K562 (cell line): ENCODE data around the gene PPP1R14B. TPM values are rescaled to one million over a fixed set of nuclear protein-coding genes. Genes with fewer than 3 reads are reported as not detected.

Source experiments
- CBX3 ChIP-seq, 2 experiments: IDR thresholded peaks; 1 replicate in 1 of 2; 2 replicates in 1 of 2; pipeline ENCODE4 v1.6.1; 2012; ENCODE audit warnings: inconsistent platforms in 2 of 2, low read length in 2 of 2, borderline replicate concordance in 1 of 2, control low read depth in 1 of 2
- HDAC2 ChIP-seq: fragments of 450-650 bp; IDR thresholded peaks from 2 replicates; pipeline ENCODE4 v1.6.1; 2016; ENCODE audit warnings: mild to moderate bottlenecking
- HMGN3 ChIP-seq: IDR thresholded peaks from 2 replicates; pipeline ENCODE4 v1.6.1; 2011; ENCODE audit warnings: borderline replicate concordance, low read depth, mild to moderate bottlenecking, mixed read lengths, low read length; ENCODE audit not compliant: insufficient read length; ENCODE audit errors: extremely low read depth
- KHSRP ChIP-seq: fragments of 450-650 bp; IDR thresholded peaks from 2 replicates; pipeline ENCODE4 v1.6.1; 2017
- KLF13 ChIP-seq: fragments of 450-650 bp; IDR thresholded peaks from 2 replicates; pipeline ENCODE4 v1.6.1; 2016; ENCODE audit warnings: missing genetic modification characterization, low read depth, mild to moderate bottlenecking, missing compliant biosample characterization, moderate library complexity, borderline replicate concordance
- MCM7 ChIP-seq, 2 experiments: fragments of 450-650 bp; IDR thresholded peaks; 2 replicates each; pipeline ENCODE4 v1.6.1; 2016 to 2018
- MEF2D ChIP-seq: conservative IDR thresholded peaks from 2 replicates; pipeline ENCODE4 v1.6.1; 2016; ENCODE audit warnings: low read depth, missing genetic modification characterization, missing compliant biosample characterization
- NFIC ChIP-seq: fragments of 450-650 bp; IDR thresholded peaks from 2 replicates; pipeline ENCODE4 v1.6.1; 2017; ENCODE audit warnings: mild to moderate bottlenecking, inconsistent platforms
- NR4A1 ChIP-seq, 2 experiments: fragments of 250-450 bp in 1 of 2; fragments of 450-650 bp in 1 of 2; sonication (Bioruptor Pico) in 1 of 2; IDR thresholded peaks; 2 replicates each; pipeline versions ENCODE4 v1.4.0 to v1.6.1; 2016 to 2020; ENCODE audit warnings: mild to moderate bottlenecking in 2 of 2, missing compliant biosample characterization in 1 of 2, missing genetic modification characterization in 1 of 2, moderate library complexity in 1 of 2
- PTBP1 ChIP-seq: fragments of 200-400 bp; formaldehyde crosslinking; IDR thresholded peaks from 2 replicates; pipeline ENCODE4 v1.6.1; 2017; ENCODE audit warnings: low read depth, low read length
- RBM15 ChIP-seq: fragments of 200-400 bp; formaldehyde crosslinking; IDR thresholded peaks from 2 replicates; pipeline ENCODE4 v1.6.1; 2018; ENCODE audit warnings: mild to moderate bottlenecking, low read length, moderate library complexity; ENCODE audit not compliant: insufficient read depth
- SUPT5H ChIP-seq: fragments of 450-650 bp; IDR thresholded peaks from 2 replicates; pipeline ENCODE4 v1.6.1; 2016
- ZNF232 ChIP-seq: sonication (generic); formaldehyde crosslinking; IDR thresholded peaks from 2 replicates; pipeline ENCODE4 v1.8.0; 2022; ENCODE audit warnings: mild to moderate bottlenecking, missing genetic modification reagents
- polyA plus RNA-seq, 8 experiments: library from polyadenylated mRNA; depleted of rRNA in 4 of 8; stranded (reverse) in 5 of 8; unstranded in 3 of 8; fragments of >200 nt; fragmentation: Nextera tagmentation in 2 of 8; fragmentation: Illumina TruSeq in 1 of 8; extraction: Ambion mirVana in 2 of 8; extraction: Trizol in 1 of 8; gene quantifications; 2 replicates each; pipeline versions ENCODE4 v1.2.1 to v1.2.3, GENCODE V29; 2011 to 2014; ENCODE audit warnings: inconsistent platforms in 1 of 8, missing spikeins in 1 of 8
- total RNA-seq, 7 experiments: library from RNA; depleted of rRNA in 6 of 7; stranded (reverse); fragments of >200 nt in 6 of 7; fragmentation: Illumina TruSeq in 2 of 7; extraction: Trizol in 2 of 7; gene quantifications; 2 replicates each; pipeline versions ENCODE4 v1.2.1 to v1.2.3, GENCODE V29; 2011 to 2021; ENCODE audit warnings: low replicate concordance in 1 of 7
- TF ChIP-seq, protein P1 (sequence below): fragments of 450-650 bp; IDR thresholded peaks from 2 replicates; pipeline ENCODE4 v1.6.1; 2017; ENCODE audit warnings: antibody characterized with exemption, mild to moderate bottlenecking
- TF ChIP-seq, protein P2 (sequence below): fragments of 450-650 bp; IDR thresholded peaks from 2 replicates; pipeline ENCODE4 v1.6.1; 2016; ENCODE audit warnings: low read depth

The PPP1R14B gene
- total and polyA plus RNA-seq, 9 of the 15 experiments (the other 6 are each of a cell fraction or from before 2014, with no cell fraction given): 7.7 to 566 (median 212) TPM

DNA sequence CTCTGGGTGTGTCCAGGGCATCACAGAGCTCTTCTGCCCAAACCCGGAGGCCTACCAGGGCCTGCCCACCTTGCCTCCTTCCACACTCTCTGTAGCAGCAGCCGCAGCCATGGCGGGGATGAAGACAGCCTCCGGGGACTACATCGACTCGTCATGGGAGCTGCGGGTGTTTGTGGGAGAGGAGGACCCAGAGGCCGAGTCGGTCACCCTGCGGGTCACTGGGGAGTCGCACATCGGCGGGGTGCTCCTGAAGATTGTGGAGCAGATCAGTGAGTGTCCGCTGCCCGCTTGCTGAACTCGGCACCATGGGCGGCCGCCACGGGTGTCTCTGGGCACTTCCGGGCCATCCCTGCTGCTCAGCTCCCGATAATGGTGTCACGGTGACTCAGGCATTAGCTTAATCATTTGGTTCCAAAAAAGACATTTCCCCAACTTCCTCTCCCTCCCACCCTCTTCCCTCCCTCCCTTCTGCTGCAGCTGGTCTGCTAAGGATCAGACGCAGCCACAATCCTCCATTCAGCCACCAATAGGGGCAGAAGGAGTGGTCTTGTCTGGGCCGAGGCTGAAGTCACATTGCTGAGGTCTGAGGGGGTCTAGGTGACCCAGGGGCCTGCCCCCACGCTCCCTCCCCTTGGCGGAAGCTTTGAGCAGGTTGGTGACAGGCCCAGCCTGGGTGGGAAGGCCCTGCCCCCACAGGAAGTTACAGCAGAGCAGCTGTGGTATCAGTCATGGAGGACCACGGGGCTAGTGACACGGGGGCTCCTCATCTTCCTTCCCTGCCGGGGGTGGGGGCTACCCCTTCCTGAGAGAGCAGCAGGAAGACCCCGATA, 39.3 kb downstream of the PPP1R14B start (continued):
- no peak for TF ChIP-seq RBM15
- TF ChIP-seq HDAC2: peak; percentile 82; the same call in 1 of the 2 replicates
- 0 out of 2 replicates have a peak, but pooled peaks have one; percentile 15 for TF ChIP-seq KLF13
- peak; percentile 44; the same call in 1 of the 2 replicates for TF ChIP-seq NFIC
- TF ChIP-seq, protein P1, sequence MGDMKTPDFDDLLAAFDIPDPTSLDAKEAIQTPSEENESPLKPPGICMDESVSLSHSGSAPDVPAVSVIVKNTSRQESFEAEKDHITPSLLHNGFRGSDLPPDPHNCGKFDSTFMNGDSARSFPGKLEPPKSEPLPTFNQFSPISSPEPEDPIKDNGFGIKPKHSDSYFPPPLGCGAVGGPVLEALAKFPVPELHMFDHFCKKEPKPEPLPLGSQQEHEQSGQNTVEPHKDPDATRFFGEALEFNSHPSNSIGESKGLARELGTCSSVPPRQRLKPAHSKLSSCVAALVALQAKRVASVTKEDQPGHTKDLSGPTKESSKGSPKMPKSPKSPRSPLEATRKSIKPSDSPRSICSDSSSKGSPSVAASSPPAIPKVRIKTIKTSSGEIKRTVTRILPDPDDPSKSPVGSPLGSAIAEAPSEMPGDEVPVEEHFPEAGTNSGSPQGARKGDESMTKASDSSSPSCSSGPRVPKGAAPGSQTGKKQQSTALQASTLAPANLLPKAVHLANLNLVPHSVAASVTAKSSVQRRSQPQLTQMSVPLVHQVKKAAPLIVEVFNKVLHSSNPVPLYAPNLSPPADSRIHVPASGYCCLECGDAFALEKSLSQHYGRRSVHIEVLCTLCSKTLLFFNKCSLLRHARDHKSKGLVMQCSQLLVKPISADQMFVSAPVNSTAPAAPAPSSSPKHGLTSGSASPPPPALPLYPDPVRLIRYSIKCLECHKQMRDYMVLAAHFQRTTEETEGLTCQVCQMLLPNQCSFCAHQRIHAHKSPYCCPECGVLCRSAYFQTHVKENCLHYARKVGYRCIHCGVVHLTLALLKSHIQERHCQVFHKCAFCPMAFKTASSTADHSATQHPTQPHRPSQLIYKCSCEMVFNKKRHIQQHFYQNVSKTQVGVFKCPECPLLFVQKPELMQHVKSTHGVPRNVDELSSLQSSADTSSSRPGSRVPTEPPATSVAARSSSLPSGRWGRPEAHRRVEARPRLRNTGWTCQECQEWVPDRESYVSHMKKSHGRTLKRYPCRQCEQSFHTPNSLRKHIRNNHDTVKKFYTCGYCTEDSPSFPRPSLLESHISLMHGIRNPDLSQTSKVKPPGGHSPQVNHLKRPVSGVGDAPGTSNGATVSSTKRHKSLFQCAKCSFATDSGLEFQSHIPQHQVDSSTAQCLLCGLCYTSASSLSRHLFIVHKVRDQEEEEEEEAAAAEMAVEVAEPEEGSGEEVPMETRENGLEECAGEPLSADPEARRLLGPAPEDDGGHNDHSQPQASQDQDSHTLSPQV: peak; percentile 78; the same call in 1 of the 2 replicates
- TF ChIP-seq SUPT5H: peak; percentile 78
- no peak for TF ChIP-seq MCM7 (IDR thresholded peaks at IDR 0.05)
- TF ChIP-seq, protein P2, sequence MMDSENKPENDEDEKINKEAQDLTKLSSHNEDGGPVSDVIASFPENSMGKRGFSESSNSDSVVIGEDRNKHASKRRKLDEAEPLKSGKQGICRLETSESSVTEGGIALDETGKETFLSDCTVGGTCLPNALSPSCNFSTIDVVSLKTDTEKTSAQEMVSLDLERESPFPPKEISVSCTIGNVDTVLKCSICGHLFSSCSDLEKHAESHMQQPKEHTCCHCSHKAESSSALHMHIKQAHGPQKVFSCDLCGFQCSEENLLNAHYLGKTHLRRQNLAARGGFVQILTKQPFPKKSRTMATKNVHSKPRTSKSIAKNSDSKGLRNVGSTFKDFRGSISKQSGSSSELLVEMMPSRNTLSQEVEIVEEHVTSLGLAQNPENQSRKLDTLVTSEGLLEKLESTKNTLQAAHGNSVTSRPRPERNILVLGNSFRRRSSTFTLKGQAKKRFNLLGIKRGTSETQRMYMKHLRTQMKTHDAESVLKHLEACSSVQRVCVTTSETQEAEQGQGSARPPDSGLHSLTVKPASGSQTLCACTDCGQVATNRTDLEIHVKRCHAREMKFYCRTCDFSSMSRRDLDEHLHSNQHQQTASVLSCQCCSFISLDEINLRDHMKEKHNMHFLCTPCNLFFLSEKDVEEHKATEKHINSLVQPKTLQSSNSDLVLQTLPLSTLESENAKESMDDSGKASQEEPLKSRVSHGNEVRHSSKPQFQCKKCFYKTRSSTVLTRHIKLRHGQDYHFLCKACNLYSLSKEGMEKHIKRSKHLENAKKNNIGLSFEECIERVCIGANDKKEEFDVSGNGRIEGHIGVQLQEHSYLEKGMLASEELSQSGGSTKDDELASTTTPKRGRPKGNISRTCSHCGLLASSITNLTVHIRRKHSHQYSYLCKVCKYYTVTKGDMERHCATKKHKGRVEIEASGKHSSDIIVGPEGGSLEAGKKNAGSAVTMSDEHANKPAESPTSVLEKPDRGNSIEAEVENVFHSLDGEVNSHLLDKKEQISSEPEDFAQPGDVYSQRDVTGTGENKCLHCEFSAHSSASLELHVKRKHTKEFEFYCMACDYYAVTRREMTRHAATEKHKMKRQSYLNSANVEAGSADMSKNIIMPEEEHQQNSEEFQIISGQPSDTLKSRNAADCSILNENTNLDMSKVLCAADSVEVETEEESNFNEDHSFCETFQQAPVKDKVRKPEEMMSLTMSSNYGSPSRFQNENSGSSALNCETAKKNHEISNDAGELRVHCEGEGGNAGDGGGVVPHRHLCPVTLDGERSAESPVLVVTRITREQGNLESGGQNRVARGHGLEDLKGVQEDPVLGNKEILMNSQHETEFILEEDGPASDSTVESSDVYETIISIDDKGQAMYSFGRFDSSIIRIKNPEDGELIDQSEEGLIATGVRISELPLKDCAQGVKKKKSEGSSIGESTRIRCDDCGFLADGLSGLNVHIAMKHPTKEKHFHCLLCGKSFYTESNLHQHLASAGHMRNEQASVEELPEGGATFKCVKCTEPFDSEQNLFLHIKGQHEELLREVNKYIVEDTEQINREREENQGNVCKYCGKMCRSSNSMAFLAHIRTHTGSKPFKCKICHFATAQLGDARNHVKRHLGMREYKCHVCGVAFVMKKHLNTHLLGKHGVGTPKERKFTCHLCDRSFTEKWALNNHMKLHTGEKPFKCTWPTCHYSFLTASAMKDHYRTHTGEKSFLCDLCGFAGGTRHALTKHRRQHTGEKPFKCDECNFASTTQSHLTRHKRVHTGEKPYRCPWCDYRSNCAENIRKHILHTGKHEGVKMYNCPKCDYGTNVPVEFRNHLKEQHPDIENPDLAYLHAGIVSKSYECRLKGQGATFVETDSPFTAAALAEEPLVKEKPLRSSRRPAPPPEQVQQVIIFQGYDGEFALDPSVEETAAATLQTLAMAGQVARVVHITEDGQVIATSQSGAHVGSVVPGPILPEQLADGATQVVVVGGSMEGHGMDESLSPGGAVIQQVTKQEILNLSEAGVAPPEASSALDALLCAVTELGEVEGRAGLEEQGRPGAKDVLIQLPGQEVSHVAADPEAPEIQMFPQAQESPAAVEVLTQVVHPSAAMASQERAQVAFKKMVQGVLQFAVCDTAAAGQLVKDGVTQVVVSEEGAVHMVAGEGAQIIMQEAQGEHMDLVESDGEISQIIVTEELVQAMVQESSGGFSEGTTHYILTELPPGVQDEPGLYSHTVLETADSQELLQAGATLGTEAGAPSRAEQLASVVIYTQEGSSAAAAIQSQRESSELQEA: no peak
- 0 out of 2 replicates have a peak, but pooled peaks have one; percentile 14 for TF ChIP-seq PTBP1
- no peak for TF ChIP-seq MEF2D
- peak; percentile 34; the same call in 1 of the 2 replicates for TF ChIP-seq NR4A1 (CRISPR knock-in tag; IDR thresholded peaks at IDR 0.05)
- peak; percentile 38; the same call in 1 of the 2 replicates for TF ChIP-seq NR4A1 (tag; IDR thresholded peaks at IDR 0.05)
- TF ChIP-seq ZNF232 (CRISPR knock-in tag): no peak
- no peak for TF ChIP-seq KHSRP
- 0 out of 3 replicates have a peak, but pooled peaks of 1 of the 2 experiments have one; percentile 17 for TF ChIP-seq CBX3 (IDR thresholded peaks at IDR 0.05; ENCODE audit: borderline replicate concordance in 1 of 2, low read length in 2 of 2)
- peak; percentile 45 for TF ChIP-seq HMGN3
